Upper lobe of left lung (tissue), 6 donors: ENCODE measurements around the gene TTC7B. TPM values are rescaled to one million over a fixed set of nuclear protein-coding genes. Genes with fewer than 3 reads are reported as not detected.
A peak's percentile ranks its signal among the peaks of the same experiment; 100 is the strongest.

ENCODE experiments used
- ATAC-seq, 2 donors: fragments of 200-7000 bp; cut with Tn5 transposase; one replicate each; pipeline ENCODE4 v1.9.1; 2022; ENCODE audit warnings: mild to moderate bottlenecking in 2 of 2, moderate library complexity in 2 of 2; ENCODE audit not compliant: low FRiP score in 2 of 2
- DNase-seq, 2 donors: peaks; one replicate each; pipeline ENCODE4 v3.0.0-alpha.2; 2019 to 2020
- H3K27ac ChIP-seq, 4 donors: fragments of 200-600 bp; sonication (generic); one replicate each; pipeline ENCODE4 v1.5.1; 2016 to 2019
- H3K27me3 ChIP-seq, 4 donors: fragments of 200-600 bp; sonication (generic); one replicate each; pipeline ENCODE4 v1.5.1; 2017 to 2019
- H3K36me3 ChIP-seq, 4 donors: fragments of 200-600 bp; sonication (generic); one replicate each; pipeline ENCODE4 v1.5.1; 2016 to 2019
- H3K4me1 ChIP-seq, 4 donors: fragments of 200-600 bp; sonication (generic); one replicate each; pipeline ENCODE4 v1.5.1; 2018 to 2019
- H3K4me3 ChIP-seq, 4 donors: fragments of 200-600 bp; sonication (generic); one replicate each; pipeline ENCODE4 v1.5.1; 2017 to 2019; ENCODE audit warnings: mild to moderate bottlenecking in 2 of 4, moderate library complexity in 1 of 4
- H3K9me3 ChIP-seq, 4 donors: fragments of 200-600 bp; sonication (generic); one replicate each; pipeline ENCODE4 v1.5.1; 2018 to 2019
- EP300 ChIP-seq, 4 donors: sonication (generic); formaldehyde crosslinking; IDR thresholded peaks; one replicate each; pipeline ENCODE4 v1.5.1; 2017; ENCODE audit warnings: antibody characterized with exemption in 4 of 4, control low read depth in 2 of 4
- POLR2A ChIP-seq, 4 donors: fragments of 450-650 bp; IDR thresholded peaks; one replicate each; pipeline ENCODE4 v1.5.1; 2016 to 2017; ENCODE audit warnings: antibody characterized with exemption in 4 of 4, mild to moderate bottlenecking in 2 of 4
- POLR2AphosphoS5 ChIP-seq, 2 donors: sonication (generic); formaldehyde crosslinking; IDR thresholded peaks; one replicate each; pipeline ENCODE4 v1.5.1; 2017; ENCODE audit warnings: antibody characterized with exemption in 2 of 2
- WGBS, 2 donors: methylation state at CpG; one replicate each; pipeline ENCODE4 v1.1.5; 2017 to 2018; 5-methylcytosine and 5-hydroxymethylcytosine counted together
- total RNA-seq, 6 donors: library from RNA; depleted of rRNA in 4 of 6; stranded (reverse); fragments of >200 nt in 4 of 6; gene quantifications; one replicate each; pipeline versions ENCODE4 v1.1.0 to v1.2.1, GENCODE V29; 2016 to 2021
- TF ChIP-seq, protein P1 (sequence below), 6 experiments: fragments of 450-650 bp in 4 of 6; fragments of 200-600 bp in 2 of 6; sonication (generic) in 2 of 6; IDR thresholded peaks; one replicate each; pipeline ENCODE4 v1.5.1; 2016 to 2019; ENCODE audit warnings: antibody characterized with exemption in 6 of 6
- donor health status: DM: no; HTN: no; CAD: no; lungs with moderate emphysema.
- donor health status: DM: no; HTN: yes; CAD: no; lungs with severe emphysema.

The TTC7B gene
- total RNA-seq, 6 donors from 2014 or later, result 13.5 to 87.3 (median 37.5) TPM

DNA sequence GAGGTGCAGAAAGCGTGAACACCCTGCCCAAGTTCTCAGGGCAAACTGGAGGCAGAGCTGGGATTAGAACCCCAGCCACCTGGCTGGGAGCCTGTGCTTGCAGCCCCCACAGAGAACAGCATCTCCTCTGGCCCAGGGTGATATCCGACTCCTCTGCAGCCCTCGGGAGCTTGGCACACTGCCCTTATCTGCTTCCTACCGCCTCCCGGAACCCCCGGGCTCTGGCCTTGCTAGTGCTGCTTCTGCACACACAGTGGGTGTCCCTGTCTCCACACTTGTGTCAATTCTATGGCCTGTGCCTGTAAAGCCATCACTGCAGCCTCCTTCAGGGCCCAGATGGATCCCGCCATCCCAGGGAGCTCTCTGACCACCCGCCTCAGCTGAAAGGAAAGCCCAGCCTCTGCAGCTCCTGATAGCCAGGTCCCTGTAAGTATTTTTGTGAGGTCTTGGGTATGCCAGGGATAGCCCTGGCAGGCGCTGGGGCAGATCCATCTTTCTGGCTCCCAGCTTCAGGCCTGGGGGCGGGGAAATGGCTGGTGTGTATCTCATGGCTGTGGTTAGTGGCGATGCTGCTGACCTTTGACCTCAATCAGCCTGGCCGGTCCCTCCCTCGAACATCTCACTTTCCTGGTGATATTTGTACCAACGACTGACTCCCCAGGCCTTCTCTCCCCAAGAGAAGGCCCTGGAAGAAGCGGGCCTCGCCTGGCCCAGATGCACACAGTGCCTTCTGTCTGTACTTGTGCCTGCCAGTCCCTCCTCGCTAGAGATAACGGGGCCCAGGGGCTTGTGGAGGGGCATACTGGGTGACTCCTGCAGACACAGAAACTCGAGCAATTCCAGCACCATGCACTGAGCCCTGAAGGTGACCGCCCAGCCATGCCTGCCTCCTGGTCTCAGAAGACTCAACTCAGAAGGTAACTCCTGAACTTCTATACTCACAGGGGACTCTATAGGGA, 235.6 kb downstream of the TTC7B start:
- H3K9me3 ChIP-seq, result no peaks in the 10 kb centered on the region
- TF ChIP-seq POLR2A (IDR thresholded peaks at IDR 0.05) (no peak), POLR2AphosphoS5 (IDR thresholded peaks at IDR 0.05) (no peak), EP300 (IDR thresholded peaks at IDR 0.05) (no peak)
- TF ChIP-seq, protein P1, sequence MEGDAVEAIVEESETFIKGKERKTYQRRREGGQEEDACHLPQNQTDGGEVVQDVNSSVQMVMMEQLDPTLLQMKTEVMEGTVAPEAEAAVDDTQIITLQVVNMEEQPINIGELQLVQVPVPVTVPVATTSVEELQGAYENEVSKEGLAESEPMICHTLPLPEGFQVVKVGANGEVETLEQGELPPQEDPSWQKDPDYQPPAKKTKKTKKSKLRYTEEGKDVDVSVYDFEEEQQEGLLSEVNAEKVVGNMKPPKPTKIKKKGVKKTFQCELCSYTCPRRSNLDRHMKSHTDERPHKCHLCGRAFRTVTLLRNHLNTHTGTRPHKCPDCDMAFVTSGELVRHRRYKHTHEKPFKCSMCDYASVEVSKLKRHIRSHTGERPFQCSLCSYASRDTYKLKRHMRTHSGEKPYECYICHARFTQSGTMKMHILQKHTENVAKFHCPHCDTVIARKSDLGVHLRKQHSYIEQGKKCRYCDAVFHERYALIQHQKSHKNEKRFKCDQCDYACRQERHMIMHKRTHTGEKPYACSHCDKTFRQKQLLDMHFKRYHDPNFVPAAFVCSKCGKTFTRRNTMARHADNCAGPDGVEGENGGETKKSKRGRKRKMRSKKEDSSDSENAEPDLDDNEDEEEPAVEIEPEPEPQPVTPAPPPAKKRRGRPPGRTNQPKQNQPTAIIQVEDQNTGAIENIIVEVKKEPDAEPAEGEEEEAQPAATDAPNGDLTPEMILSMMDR (IDR thresholded peaks at IDR 0.05), result no peak
- H3K36me3 ChIP-seq, result peaks cover 0 to 15% (median 4%) of the 10 kb centered on the region in 4 donors
- H3K4me1 ChIP-seq, result peaks cover 0 to 6% (median 0%) of the 10 kb centered on the region in 4 donors
- H3K4me3 ChIP-seq, result no peak overlapping the region
- DNase-seq, result peak in 1 of 2 donors; percentile 41
- H3K27ac ChIP-seq, result no peak overlapping the region
- 88% methylated on average over 6 to 20 of the region's 20 CpGs for whole genome bisulfite sequencing, 2 donors
- H3K27me3 ChIP-seq, result no peaks in the 10 kb centered on the region
- ATAC-seq, result no peak

DNA sequence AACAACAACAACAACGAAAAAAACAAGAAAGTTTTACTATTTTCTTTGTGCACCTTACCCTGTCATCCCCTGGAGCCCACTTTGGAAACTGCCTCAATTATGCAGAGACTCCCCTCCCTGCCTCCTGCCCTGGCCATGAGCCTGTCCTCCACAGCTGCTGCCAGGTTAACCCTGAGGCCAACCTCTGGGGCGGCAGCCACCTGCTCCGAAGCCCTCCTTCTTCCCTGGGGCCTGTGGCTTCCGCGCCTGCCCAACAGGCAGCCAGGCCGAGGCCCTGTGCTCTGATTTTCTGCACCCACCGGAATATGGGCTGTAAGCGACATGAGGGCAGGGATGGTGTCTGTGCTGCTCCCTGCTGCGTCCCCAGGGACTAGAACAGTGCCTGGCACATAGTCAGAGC, 236.4 kb downstream of the TTC7B start:
- Histone ChIP-seq H3K4me1 (peaks cover 0 to 6% (median 0%) of the 10 kb centered on the region in 4 donors), H3K4me3 (no peak overlapping the region), H3K36me3 (peaks cover 0 to 15% (median 4%) of the 10 kb centered on the region in 4 donors), H3K9me3 (no peaks in the 10 kb centered on the region), H3K27me3 (no peaks in the 10 kb centered on the region), H3K27ac (no peak overlapping the region)
- ATAC-seq (no peak), DNase-seq (peak in 1 of 2 donors; percentile 46)
- TF ChIP-seq EP300 (IDR thresholded peaks at IDR 0.05), result no peak
- TF ChIP-seq, protein P1 (IDR thresholded peaks at IDR 0.05), result no peak
- TF ChIP-seq POLR2A (IDR thresholded peaks at IDR 0.05), result no peak
- no peak for TF ChIP-seq POLR2AphosphoS5 (IDR thresholded peaks at IDR 0.05)
- 93 to 94% methylated on average over 9 of the region's 9 CpGs for WGBS, 2 donors

DNA sequence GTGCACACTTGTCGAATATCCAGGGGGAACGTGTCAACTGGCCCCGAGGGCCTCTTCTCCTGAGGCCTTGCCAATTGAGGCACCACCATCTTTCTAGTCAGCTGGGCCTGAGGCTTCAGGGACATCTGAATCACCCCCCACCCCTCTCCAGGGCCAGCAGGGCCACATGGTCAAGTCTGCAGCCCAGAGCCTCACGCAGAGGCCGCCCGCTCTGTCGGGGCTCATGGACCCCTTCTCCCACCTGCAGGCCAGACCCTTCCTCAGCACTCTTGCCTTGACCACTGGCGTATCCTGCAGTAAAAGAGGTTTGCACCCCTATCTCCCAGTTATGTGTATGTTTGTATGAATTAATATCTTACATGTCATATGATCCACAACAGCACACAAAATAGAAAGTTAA, 237.1 kb downstream of the TTC7B start:
- peaks cover 0 to 15% (median 4%) of the 10 kb centered on the region in 4 donors for H3K36me3 ChIP-seq
- peaks cover 0 to 6% (median 0%) of the 10 kb centered on the region in 4 donors for H3K4me1 ChIP-seq
- peak overlapping the region in 1 of 4 donors; percentile 65 for H3K27ac ChIP-seq
- TF ChIP-seq POLR2AphosphoS5 (IDR thresholded peaks at IDR 0.05) (no peak), POLR2A (IDR thresholded peaks at IDR 0.05) (no peak), EP300 (IDR thresholded peaks at IDR 0.05) (no peak)
- TF ChIP-seq, protein P1 (IDR thresholded peaks at IDR 0.05), result no peak
- H3K27me3 ChIP-seq, result no peaks in the 10 kb centered on the region
- peak in 1 of 2 donors; percentile 56 for DNase-seq
- no peaks in the 10 kb centered on the region for H3K9me3 ChIP-seq
- H3K4me3 ChIP-seq, result no peak overlapping the region
- WGBS, 2 donors, result 92 to 98% methylated on average over 5 to 8 of the region's 8 CpGs
- no peak for ATAC-seq

DNA sequence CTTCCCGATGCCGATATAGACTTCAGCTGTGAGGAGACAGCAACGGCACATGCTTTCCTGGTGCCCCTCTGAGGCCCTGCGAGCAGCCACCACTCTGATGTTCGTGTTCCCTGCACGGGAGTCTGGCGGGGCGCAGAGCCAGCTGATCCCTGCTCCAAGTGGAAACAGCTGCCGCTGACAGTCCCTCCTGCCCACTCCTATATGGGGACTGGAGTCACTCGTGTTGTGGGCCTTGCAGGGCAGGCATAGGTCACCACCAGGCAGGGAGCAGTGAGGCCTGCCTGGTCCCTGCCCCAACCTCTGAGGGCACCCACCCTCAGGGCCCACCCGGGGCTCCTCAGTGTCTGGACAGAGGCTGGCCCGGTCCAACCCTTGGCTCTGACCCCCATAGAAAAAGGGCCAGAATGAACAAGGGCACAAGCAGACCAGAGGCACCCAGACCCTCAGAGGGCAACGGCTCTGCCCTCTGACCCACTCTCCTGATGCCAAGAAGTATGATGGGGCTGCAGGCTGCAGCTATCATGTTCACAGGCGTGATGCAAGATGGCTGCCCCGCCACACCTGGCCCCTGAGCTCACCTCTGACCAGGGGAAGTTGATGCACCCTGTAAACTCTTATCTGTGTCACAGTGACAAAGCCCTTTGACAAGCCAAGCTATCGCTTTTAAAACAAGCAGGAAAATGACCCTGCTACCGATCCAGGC, 237.8 kb downstream of the TTC7B start:
- Histone ChIP-seq H3K27me3 (no peaks in the 10 kb centered on the region), H3K4me3 (no peak overlapping the region), H3K9me3 (no peaks in the 10 kb centered on the region), H3K4me1 (peaks cover 0 to 8% (median 0%) of the 10 kb centered on the region in 4 donors), H3K36me3 (peaks cover 0 to 15% (median 4%) of the 10 kb centered on the region in 4 donors), H3K27ac (peak overlapping the region in 2 of 4 donors; percentile 33 to 65)
- WGBS, 2 donors, result 92 to 93% methylated on average over 6 to 17 of the region's 17 CpGs
- peak in 1 of 2 donors; percentile 80 for DNase-seq
- peak in 1 of 2 donors; percentile 28 for ATAC-seq
- TF ChIP-seq EP300 (IDR thresholded peaks at IDR 0.05), result no peak
- TF ChIP-seq, protein P1 (IDR thresholded peaks at IDR 0.05), result no peak
- TF ChIP-seq POLR2A (IDR thresholded peaks at IDR 0.05), result no peak
- no peak for TF ChIP-seq POLR2AphosphoS5 (IDR thresholded peaks at IDR 0.05)
